Measurements from ENCODE around the gene CLCA2. TPM values are rescaled to one million over a fixed set of nuclear protein-coding genes. Genes with fewer than 3 reads are reported as not detected.

Gene CLCA2
- total and polyA plus RNA-seq, 2 donors (not counting 3 experiments of a cell fraction or from before 2014, with no cell fraction given) = 0.01 to 0.11 TPM

GRCh38 chr1:86380257-86380861 lies 43.6 kb upstream of the CLCA2 start:
- Histone ChIP-seq H3K27ac (ENCODE audit: insufficient read depth, low read depth, low read length) (no peak overlapping the region), H3K4me1 (ENCODE audit: control insufficient read depth, extremely low read depth, insufficient read depth, low read length) (peaks cover 14% of the 10 kb centered on the region), H4K20me1 (replicated peaks; ENCODE audit: control insufficient read depth, extremely low read depth, insufficient read depth, low read length) (no peaks in the 10 kb centered on the region), H3K27me3 (ENCODE audit: control insufficient read depth in 2 of 2, insufficient read depth in 2 of 2, low read length in 2 of 2) (no peaks in the 10 kb centered on the region), H3K9me3 (replicated peaks; ENCODE audit: control insufficient read depth, insufficient read depth, low read length) (no peaks in the 10 kb centered on the region), H3K36me3 (ENCODE audit: control insufficient read depth in 2 of 2, extremely low read depth in 1 of 2, insufficient read depth in 2 of 2, low read length in 2 of 2) (peaks cover 2 to 8% of the 10 kb centered on the region in 2 experiments), H3K4me2 (ENCODE audit: insufficient read depth, low read length) (no peak overlapping the region), H3K9me1 (replicated peaks; ENCODE audit: control insufficient read depth, extremely low read depth, insufficient read depth, low read length) (no peaks in the 10 kb centered on the region), H3K9ac (replicated peaks; ENCODE audit: extremely low read depth, insufficient read depth, low read length) (no peak overlapping the region), H2AFZ (ENCODE audit: low read depth, low read length) (no peak overlapping the region), H3K79me2 (ENCODE audit: control insufficient read depth, insufficient read depth, low read length) (no peaks in the 10 kb centered on the region), H3K4me3 (replicated peaks in 1 of 3; ENCODE audit: insufficient read depth in 1 of 3, low read depth in 1 of 3, low read length in 3 of 3) (no peak overlapping the region)
- ChIA-PET POLR2A (no interaction called here), CTCF (interaction anchor here (0.7 to 3.6 kb wide), 28 partner anchors 8 to 703 kb away, joined by 3 to 85 read pairs (median 5); partner anchors contain the start of genes ODF2L and SH3GLB1)
- peak; percentile 82 for DNase-seq (ENCODE audit: low read depth, low spot score)
- dilution Hi-C loops (cut with MboI; ENCODE audit: extremely low pct_ligation_motif_present, low sequenced_read_pairs) = no loop called here
- no peak for FAIRE-seq
- intact Hi-C loops (cut with micrococcal nuclease) = loop anchor here (1.0 to 10.0 kb wide), 5 partner anchors 94 to 362 kb away; partner anchors contain the start of gene SH3GLB1
- peak; percentile 34 to 43 for TF ChIP-seq CTCF (IDR thresholded peaks at IDR 0.05; ENCODE audit: extremely low read depth in 1 of 2, insufficient read depth in 1 of 2, low read depth in 1 of 2, low read length in 2 of 2)
- no peak for TF ChIP-seq JUN (IDR thresholded peaks at IDR 0.05; ENCODE audit: borderline replicate concordance, insufficient read depth, insufficient read length, low read depth)
- BruUV-seq (replicated peaks) = no TSS peak

- no peak overlapping the region for H3K4me2 ChIP-seq (ENCODE audit: insufficient read depth, low read length)
- ChIA-PET CTCF (no interaction called here), POLR2A (no interaction called here)
- no peak for TF ChIP-seq POLR2A (IDR thresholded peaks at IDR 0.05; ENCODE audit: low read depth, low read length)
- no peak for TF ChIP-seq FOS (IDR thresholded peaks at IDR 0.05; ENCODE audit: borderline replicate concordance, insufficient read depth, low read length)
- TF ChIP-seq EZH2 (IDR thresholded peaks at IDR 0.05; ENCODE audit: borderline replicate concordance, low read depth, low read length, severe bottlenecking) = no peak
- TF ChIP-seq GATA2 (IDR thresholded peaks at IDR 0.05; ENCODE audit: insufficient read depth, insufficient read length, low read depth, low read length) = no peak
- no peak for TF ChIP-seq MYC (IDR thresholded peaks at IDR 0.05; ENCODE audit: low read depth, low read length)
- no peak for TF ChIP-seq CTCF (IDR thresholded peaks at IDR 0.05; ENCODE audit: extremely low read depth in 1 of 2, insufficient read depth in 1 of 2, low read depth in 1 of 2, low read length in 2 of 2)
- TF ChIP-seq POLR2AphosphoS5 (IDR thresholded peaks at IDR 0.05; ENCODE audit: insufficient read depth, low read depth, low read length) = no peak
- TF ChIP-seq JUN (IDR thresholded peaks at IDR 0.05; ENCODE audit: borderline replicate concordance, insufficient read depth, insufficient read length, low read depth) = no peak
- H4K20me1 ChIP-seq (replicated peaks; ENCODE audit: control insufficient read depth, extremely low read depth, insufficient read depth, low read length) = no peaks in the 10 kb centered on the region
- H3K79me2 ChIP-seq (ENCODE audit: control insufficient read depth, insufficient read depth, low read length) = peaks cover under 1% of the 10 kb centered on the region
- no peaks in the 10 kb centered on the region for H3K27me3 ChIP-seq (ENCODE audit: control insufficient read depth in 2 of 2, insufficient read depth in 2 of 2, low read length in 2 of 2)
- dilution Hi-C loops (cut with MboI; ENCODE audit: extremely low pct_ligation_motif_present, low sequenced_read_pairs) (no loop called here), intact Hi-C loops (cut with micrococcal nuclease) (loop anchor here (10.0 kb wide), 1 partner anchor 324 kb away; the partner anchor contains the start of gene SH3GLB1)
- FAIRE-seq = no peak
- DNase-seq (ENCODE audit: low read depth, low spot score) = no peak
- H3K9me1 ChIP-seq (replicated peaks; ENCODE audit: control insufficient read depth, extremely low read depth, insufficient read depth, low read length) = no peaks in the 10 kb centered on the region
- peaks cover 14% of the 10 kb centered on the region for H3K4me1 ChIP-seq (ENCODE audit: control insufficient read depth, extremely low read depth, insufficient read depth, low read length)
- no peaks in the 10 kb centered on the region for H3K9me3 ChIP-seq (replicated peaks; ENCODE audit: control insufficient read depth, insufficient read depth, low read length)
- no peak overlapping the region for H3K9ac ChIP-seq (replicated peaks; ENCODE audit: extremely low read depth, insufficient read depth, low read length)
- no peak overlapping the region for H2AFZ ChIP-seq (ENCODE audit: low read depth, low read length)
- H3K4me3 ChIP-seq (replicated peaks in 1 of 3; ENCODE audit: insufficient read depth in 1 of 3, low read depth in 1 of 3, low read length in 3 of 3) = no peak overlapping the region
- no peak overlapping the region for H3K27ac ChIP-seq (ENCODE audit: insufficient read depth, low read depth, low read length)
- BruUV-seq (replicated peaks) = no TSS peak
- peaks cover 2 to 8% of the 10 kb centered on the region in 2 experiments for H3K36me3 ChIP-seq (ENCODE audit: control insufficient read depth in 2 of 2, extremely low read depth in 1 of 2, insufficient read depth in 2 of 2, low read length in 2 of 2)
Observed at GRCh38 chr1:86381223-86381622, 42.7 kb upstream of the CLCA2 start.
